CD4-positive, alpha-beta T cell (primary cell): Measurements from ENCODE around the gene IRF7. TPM values are rescaled to one million over a fixed set of nuclear protein-coding genes. Genes with fewer than 3 reads are reported as not detected.

ENCODE experiments used
- ATAC-seq: fragments of 200-7000 bp; cut with Tn5 transposase; one replicate; pipeline ENCODE4 v1.10.0; 2022; ENCODE audit warnings: mild to moderate bottlenecking; ENCODE audit not compliant: poor library complexity
- CTCF ChIA-PET: fragments of 350-600 bp; sonication (Branson Sonifier 250); formaldehyde crosslinking; loops from one replicate; lab custom pipeline; 2021; ENCODE audit warnings: antibody characterized with exemption, inconsistent platforms; lab: Charles Lee
- POLR2A ChIA-PET: fragments of 350-600 bp; sonication (Branson Sonifier 250); formaldehyde crosslinking; loops from one replicate; lab custom pipeline; 2021; ENCODE audit warnings: antibody characterized with exemption, inconsistent platforms; lab: Charles Lee
- DNase-seq, 14 experiments: peaks; one replicate each; pipeline ENCODE4 v3.0.0-alpha.2; 2013 to 2020; ENCODE audit warnings: mixed read lengths in 2 of 14
- H3K27ac ChIP-seq, 2 donors: one replicate each; pipeline versions ENCODE4 v1.5.1 to v1.7.0; 2013; ENCODE audit warnings: low read length in 2 of 2, low read depth in 1 of 2, mild to moderate bottlenecking in 1 of 2
- H3K27me3 ChIP-seq, 2 experiments: 1 replicate in 1 of 2; 2 replicates in 1 of 2; pipeline versions ENCODE4 v1.6.1 to v1.7.0; 2013; ENCODE audit warnings: low read length in 2 of 2, control low read depth in 1 of 2, mild to moderate bottlenecking in 1 of 2, moderate library complexity in 1 of 2; ENCODE audit not compliant: insufficient read depth in 2 of 2, control insufficient read depth in 1 of 2
- H3K36me3 ChIP-seq: one replicate; pipeline ENCODE4 v1.6.1; 2013; ENCODE audit warnings: low read length, control low read depth; ENCODE audit not compliant: insufficient read depth
- H3K4me1 ChIP-seq: one replicate; pipeline ENCODE4 v1.6.1; 2013; ENCODE audit warnings: low read length, control low read depth; ENCODE audit not compliant: insufficient read depth
- H3K4me3 ChIP-seq: one replicate; pipeline ENCODE4 v1.5.1; 2013; ENCODE audit warnings: mild to moderate bottlenecking, low read length, moderate library complexity
- H3K9me3 ChIP-seq, 2 experiments: 1 replicate in 1 of 2; 2 replicates in 1 of 2; pipeline versions ENCODE4 v1.6.1 to v1.7.0; 2013; ENCODE audit warnings: low read length in 2 of 2, mild to moderate bottlenecking in 2 of 2, control low read depth in 1 of 2, moderate library complexity in 1 of 2; ENCODE audit not compliant: control insufficient read depth in 1 of 2, insufficient read depth in 1 of 2
- H3K27ac Mint-ChIP-seq: one replicate; pipeline ENCODE4 v1.8.0; 2020; ENCODE audit warnings: mixed read lengths
- H3K27me3 Mint-ChIP-seq: one replicate; pipeline ENCODE4 v1.8.0; 2021; ENCODE audit warnings: mixed read lengths
- H3K36me3 Mint-ChIP-seq: one replicate; pipeline ENCODE4 v1.8.0; 2021; ENCODE audit warnings: low read depth, mixed read lengths
- H3K4me1 Mint-ChIP-seq: one replicate; pipeline ENCODE4 v1.8.0; 2021; ENCODE audit warnings: low read depth, mixed read lengths
- H3K4me3 Mint-ChIP-seq: one replicate; pipeline ENCODE4 v1.8.0; 2020; ENCODE audit warnings: mild to moderate bottlenecking, mixed read lengths
- H3K9me3 Mint-ChIP-seq: one replicate; pipeline ENCODE4 v1.8.0; 2020; ENCODE audit warnings: mixed read lengths
- intact Hi-C, 2 experiments: fragments of 100-400 bp; cut with DNase I in 1 of 2; cut with micrococcal nuclease in 1 of 2; formaldehyde crosslinking; loops; one replicate each; pipeline versions ENCODE4 v1.15.1 to v1.9.0; 2023 to 2025; cut with DNase I, micrococcal nuclease
- total RNA-seq, 174 experiments: library from RNA in 2 of 174; stranded (reverse) in 2 of 174; gene quantifications; one replicate each; pipeline ENCODE4 v1.2.3 and lab custom pipeline; 2021 to 2026
- TF ChIP-seq, protein P1 (sequence below): fragments of 200-600 bp; IDR thresholded peaks from one replicate; pipeline ENCODE4 v1.8.0; 2022; ENCODE audit warnings: antibody characterized with exemption, mild to moderate bottlenecking

Gene IRF7
- total RNA-seq, 2 experiments from 2014 or later: 36.5 to 37.7 TPM

DNA sequence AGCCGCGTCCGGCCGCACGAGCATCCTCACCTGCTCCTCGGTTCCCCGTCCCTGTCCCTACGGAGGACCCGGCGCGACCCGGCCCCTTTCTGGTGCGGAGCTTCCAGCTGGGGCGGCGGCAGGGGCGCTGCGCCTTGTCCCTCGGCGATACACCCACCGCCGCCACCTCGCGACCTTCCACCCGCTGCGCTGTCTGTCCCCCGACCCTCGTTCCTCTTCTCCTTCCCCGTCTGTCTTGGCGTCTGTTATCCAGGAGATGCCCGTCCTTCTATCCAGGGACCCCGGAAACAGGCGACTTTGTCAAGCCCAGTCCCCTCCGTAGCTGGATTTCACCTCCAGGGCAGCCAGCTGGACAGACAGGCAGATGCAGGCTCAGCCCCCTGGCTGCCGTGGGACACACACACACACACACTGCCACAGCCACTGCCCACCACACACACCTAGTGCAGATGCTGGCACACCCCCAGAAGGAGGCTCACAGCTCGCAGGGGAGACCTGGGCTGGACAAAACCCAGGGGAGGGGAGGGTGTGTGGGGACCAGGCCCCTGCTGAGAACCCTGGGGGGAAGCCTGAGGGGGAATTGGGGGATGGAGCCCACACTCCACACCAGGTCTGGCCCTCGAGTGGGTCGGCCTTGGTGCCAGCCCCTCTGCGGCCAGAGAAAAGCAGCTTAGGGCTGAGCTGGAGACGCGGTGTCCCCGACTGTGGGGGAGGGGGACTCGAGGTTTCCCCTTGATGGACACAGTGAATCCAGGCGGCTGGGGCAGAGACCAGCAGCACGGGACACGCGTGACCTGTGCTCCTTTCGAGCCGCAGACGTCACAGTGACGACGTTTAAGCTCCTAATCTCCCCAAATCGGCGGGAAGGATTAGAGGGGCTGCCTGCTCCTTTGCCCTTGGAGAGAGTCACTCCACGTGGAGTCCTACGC lies 22.1 kb upstream of the IRF7 start:
- no peak overlapping the region for H3K4me3 ChIP-seq
- H3K27me3 ChIP-seq: peaks cover 29 to 32% of the 10 kb centered on the region in 2 experiments
- H3K27ac ChIP-seq: no peak overlapping the region
- DNase-seq (no peak), ATAC-seq (no peak)
- H3K9me3 Mint-ChIP-seq: no peaks in the 10 kb centered on the region
- H3K27ac Mint-ChIP-seq: no peak overlapping the region
- H3K27me3 Mint-ChIP-seq: peaks cover 43% of the 10 kb centered on the region
- peak overlapping the region; percentile 7 for H3K4me3 Mint-ChIP-seq
- H3K4me1 Mint-ChIP-seq: peaks cover 12% of the 10 kb centered on the region
- TF ChIP-seq, protein P1, sequence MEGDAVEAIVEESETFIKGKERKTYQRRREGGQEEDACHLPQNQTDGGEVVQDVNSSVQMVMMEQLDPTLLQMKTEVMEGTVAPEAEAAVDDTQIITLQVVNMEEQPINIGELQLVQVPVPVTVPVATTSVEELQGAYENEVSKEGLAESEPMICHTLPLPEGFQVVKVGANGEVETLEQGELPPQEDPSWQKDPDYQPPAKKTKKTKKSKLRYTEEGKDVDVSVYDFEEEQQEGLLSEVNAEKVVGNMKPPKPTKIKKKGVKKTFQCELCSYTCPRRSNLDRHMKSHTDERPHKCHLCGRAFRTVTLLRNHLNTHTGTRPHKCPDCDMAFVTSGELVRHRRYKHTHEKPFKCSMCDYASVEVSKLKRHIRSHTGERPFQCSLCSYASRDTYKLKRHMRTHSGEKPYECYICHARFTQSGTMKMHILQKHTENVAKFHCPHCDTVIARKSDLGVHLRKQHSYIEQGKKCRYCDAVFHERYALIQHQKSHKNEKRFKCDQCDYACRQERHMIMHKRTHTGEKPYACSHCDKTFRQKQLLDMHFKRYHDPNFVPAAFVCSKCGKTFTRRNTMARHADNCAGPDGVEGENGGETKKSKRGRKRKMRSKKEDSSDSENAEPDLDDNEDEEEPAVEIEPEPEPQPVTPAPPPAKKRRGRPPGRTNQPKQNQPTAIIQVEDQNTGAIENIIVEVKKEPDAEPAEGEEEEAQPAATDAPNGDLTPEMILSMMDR: no peak
- H3K4me1 ChIP-seq: peaks cover 33% of the 10 kb centered on the region
- no peaks in the 10 kb centered on the region for H3K36me3 ChIP-seq
- peaks cover 0 to 23% of the 10 kb centered on the region in 2 experiments for H3K9me3 ChIP-seq
- ChIA-PET CTCF (no interaction called here), POLR2A (no interaction called here)
- no peaks in the 10 kb centered on the region for H3K36me3 Mint-ChIP-seq
- intact Hi-C loops: no loop called here

DNA sequence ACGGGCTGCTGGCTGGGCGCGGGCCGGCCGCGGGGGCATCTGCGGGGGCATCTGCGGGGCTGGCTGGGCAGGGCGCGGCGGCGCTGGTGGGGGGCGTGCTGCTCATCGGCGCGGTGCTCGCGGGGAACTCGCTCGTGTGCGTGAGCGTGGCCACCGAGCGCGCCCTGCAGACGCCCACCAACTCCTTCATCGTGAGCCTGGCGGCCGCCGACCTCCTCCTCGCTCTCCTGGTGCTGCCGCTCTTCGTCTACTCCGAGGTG lies 21.5 kb upstream of the IRF7 start:
- no peaks in the 10 kb centered on the region for H3K9me3 Mint-ChIP-seq
- peaks cover 48% of the 10 kb centered on the region for H3K27me3 Mint-ChIP-seq
- no peaks in the 10 kb centered on the region for H3K36me3 Mint-ChIP-seq
- Histone ChIP-seq H3K4me3 (no peak overlapping the region), H3K27me3 (peaks cover 29 to 32% of the 10 kb centered on the region in 2 experiments), H3K27ac (no peak overlapping the region), H3K9me3 (peaks cover 0 to 23% of the 10 kb centered on the region in 2 experiments), H3K36me3 (no peaks in the 10 kb centered on the region), H3K4me1 (peaks cover 33% of the 10 kb centered on the region)
- TF ChIP-seq, protein P1: no peak
- peaks cover 12% of the 10 kb centered on the region for H3K4me1 Mint-ChIP-seq
- no peak overlapping the region for H3K27ac Mint-ChIP-seq
- no peak overlapping the region for H3K4me3 Mint-ChIP-seq
- ATAC-seq (no peak), DNase-seq (no peak)
- POLR2A ChIA-PET: no interaction called here
- intact Hi-C loops: no loop called here
- CTCF ChIA-PET: no interaction called here

DNA sequence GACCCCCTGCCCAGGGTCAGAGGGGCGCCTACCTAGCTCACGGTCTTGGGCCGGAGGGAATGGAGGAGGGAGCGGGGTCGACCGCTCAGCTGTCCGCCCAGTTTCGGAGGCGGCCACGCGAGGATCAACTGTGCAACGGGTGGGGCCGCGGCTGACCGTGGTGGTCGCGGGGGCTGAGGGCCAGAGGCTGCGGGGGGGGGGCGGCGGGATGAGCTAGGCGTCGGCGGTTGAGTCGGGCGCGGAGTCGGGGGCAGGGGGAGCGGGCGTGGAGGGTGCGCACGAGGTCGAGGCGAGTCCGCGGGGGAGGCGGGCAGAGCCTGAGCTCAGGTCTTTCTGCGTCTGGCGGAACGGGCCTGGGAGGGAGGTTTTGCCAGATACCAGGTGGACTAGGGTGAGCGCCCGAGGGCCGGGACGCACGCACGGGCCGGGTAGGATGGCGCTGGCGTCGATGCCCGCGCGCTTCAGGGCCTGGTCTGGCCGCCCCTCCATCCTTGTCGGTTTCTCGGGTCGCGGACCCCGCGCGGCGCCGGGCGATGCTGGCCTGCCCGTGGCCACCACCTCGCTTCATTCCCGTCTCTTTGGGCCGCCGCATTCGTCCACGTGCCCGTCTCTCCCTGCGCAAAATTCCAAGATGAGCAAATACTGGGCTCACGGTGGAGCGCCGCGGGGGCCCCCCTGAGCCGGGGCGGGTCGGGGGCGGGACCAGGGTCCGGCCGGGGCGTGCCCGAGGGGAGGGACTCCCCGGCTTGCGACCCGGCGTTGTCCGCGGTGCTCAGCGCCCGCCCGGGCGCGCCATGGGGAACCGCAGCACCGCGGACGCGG lies 21.0 kb upstream of the IRF7 start, which contains the start of gene DRD4:
Gene DRD4 (plus strand): TSS at position 759 of the 822 bp plus-strand sequence. CDS start 36 bp downstream, at position 795.
- peaks cover 33% of the 10 kb centered on the region for H3K4me1 ChIP-seq
- DNase-seq (no peak), ATAC-seq (no peak)
- no peak within 1 kb of the TSS for H3K27ac Mint-ChIP-seq
- no peak within 1 kb of the TSS for H3K27ac ChIP-seq
- intact Hi-C loops: no loop called here
- POLR2A ChIA-PET: interaction anchor here (1.0 kb wide), 2 partner anchors 58 to 112 kb away, joined by 3 read pairs; partner anchors contain the start of gene DEAF1
- no peaks in the 10 kb centered on the region for H3K36me3 ChIP-seq
- no peaks in the 10 kb centered on the region for H3K9me3 Mint-ChIP-seq
- peaks cover 48% of the 10 kb centered on the region for H3K27me3 Mint-ChIP-seq
- H3K36me3 Mint-ChIP-seq: no peaks in the 10 kb centered on the region
- H3K4me3 Mint-ChIP-seq: peak within 1 kb of the TSS; percentile 7
- CTCF ChIA-PET: no interaction called here
- peaks cover 29 to 32% of the 10 kb centered on the region in 2 experiments for H3K27me3 ChIP-seq
- no peak within 1 kb of the TSS for H3K4me3 ChIP-seq
- peaks cover 12% of the 10 kb centered on the region for H3K4me1 Mint-ChIP-seq
- H3K9me3 ChIP-seq: peaks cover 0 to 23% of the 10 kb centered on the region in 2 experiments
- TF ChIP-seq, protein P1: no peak
